Right lobe of liver (tissue), 4 donors: Measurements from ENCODE around the gene ADGRF5.

Source experiments
- CTCF ChIP-seq, 4 donors: fragments of 200-600 bp in 3 of 4; fragments of 450-650 bp in 1 of 4; IDR thresholded peaks; one replicate each; pipeline versions ENCODE4 v1.5.1 to v1.8.0; 2016 to 2022; ENCODE audit warnings: antibody characterized with exemption in 4 of 4, mild to moderate bottlenecking in 2 of 4
- POLR2A ChIP-seq: fragments of 450-650 bp; IDR thresholded peaks from one replicate; pipeline ENCODE4 v1.6.1; 2017; ENCODE audit warnings: antibody characterized with exemption, mild to moderate bottlenecking
- donor health status: DM: no; HTN: no; CAD: no.
- donor health status: DM: no; HTN: no; CAD: no.
- donor health status: DM: no; HTN: yes; CAD: no.

- no peak for TF ChIP-seq CTCF (IDR thresholded peaks at IDR 0.05)
- TF ChIP-seq POLR2A = no peak
Observed at GRCh38 chr6:46815130-46815529, 106.6 kb downstream of the ADGRF5 start.
